Smooth muscle cell (in vitro differentiated cells): ENCODE measurements around the gene RTN4. TPM values are rescaled to one million over a fixed set of nuclear protein-coding genes. Genes with fewer than 3 reads are reported as not detected.

Source experiments
- DNase-seq: peaks from one replicate; lab custom pipeline; 2025; ENCODE audit not compliant: unreplicated experiment; lab: John Stamatoyannopoulos, UW
- H2AFZ ChIP-seq: fragments of 200-600 bp; sonication (generic); 2 replicates; pipeline ENCODE4 v1.6.0; 2016; ENCODE audit warnings: antibody characterized with exemption, low read depth, mild to moderate bottlenecking
- H3F3A ChIP-seq: fragments of 200-600 bp; sonication (generic); 2 replicates; pipeline ENCODE4 v1.6.0; 2017; ENCODE audit warnings: antibody characterized with exemption, low read depth
- H3K27ac ChIP-seq: fragments of 200-600 bp; sonication (generic); 2 replicates; pipeline ENCODE4 v1.5.1; 2016; ENCODE audit warnings: low read depth, mild to moderate bottlenecking
- H3K27me3 ChIP-seq: fragments of 200-600 bp; sonication (generic); 2 replicates; pipeline ENCODE4 v1.6.1; 2016; ENCODE audit warnings: low read depth, mild to moderate bottlenecking
- H3K36me3 ChIP-seq: fragments of 200-600 bp; sonication (generic); 2 replicates; pipeline ENCODE4 v1.5.1; 2016; ENCODE audit warnings: low read depth
- H3K4me1 ChIP-seq: fragments of 200-600 bp; sonication (generic); 2 replicates; pipeline ENCODE4 v1.5.1; 2016; ENCODE audit warnings: low read depth
- H3K4me2 ChIP-seq: fragments of 200-600 bp; sonication (generic); 2 replicates; pipeline ENCODE4 v1.6.0; 2016; ENCODE audit warnings: mild to moderate bottlenecking
- H3K4me3 ChIP-seq: fragments of 200-600 bp; sonication (generic); 2 replicates; pipeline ENCODE4 v1.5.1; 2016; ENCODE audit warnings: mild to moderate bottlenecking
- H3K79me2 ChIP-seq: fragments of 200-600 bp; sonication (generic); 2 replicates; pipeline ENCODE4 v1.6.0; 2016; ENCODE audit warnings: low read depth, mild to moderate bottlenecking
- H3K9ac ChIP-seq: fragments of 200-600 bp; sonication (generic); 2 replicates; pipeline ENCODE4 v1.6.0; 2016; ENCODE audit warnings: low read depth
- H3K9me3 ChIP-seq: fragments of 200-600 bp; sonication (generic); replicated peaks from 2 replicates; pipeline ENCODE4 v1.5.1; 2016; ENCODE audit warnings: low read depth
- H4K20me1 ChIP-seq: fragments of 200-600 bp; sonication (generic); 2 replicates; pipeline ENCODE4 v1.6.0; 2016; ENCODE audit warnings: low read depth
- WGBS: methylation state at CpG from one replicate; pipeline ENCODE4 v1.1.7; 2016; ENCODE audit warnings: low lambda C conversion rate; 5-methylcytosine and 5-hydroxymethylcytosine counted together
- polyA plus RNA-seq: library from polyadenylated mRNA; unstranded; fragments of >200 nt; fragmentation: Nextera tagmentation; extraction: Ambion mirVana; gene quantifications from 2 replicates; pipeline ENCODE4 v1.2.1, GENCODE V29; 2016
- total RNA-seq: library from RNA; depleted of rRNA; stranded (reverse); fragments of >200 nt; gene quantifications from 2 replicates; pipeline ENCODE4 v1.2.3, GENCODE V29; 2014
- TF ChIP-seq, protein P1 (sequence below): fragments of 200-600 bp; sonication (generic); IDR thresholded peaks from 2 replicates; pipeline ENCODE4 v1.5.1; 2017; ENCODE audit warnings: borderline replicate concordance, mild to moderate bottlenecking, antibody characterized with exemption; ENCODE audit not compliant: insufficient read depth, poor library complexity, severe bottlenecking

RTN4 gene
- total and polyA plus RNA-seq, 2 experiments from 2014 or later = 295 to 335 TPM

DNA sequence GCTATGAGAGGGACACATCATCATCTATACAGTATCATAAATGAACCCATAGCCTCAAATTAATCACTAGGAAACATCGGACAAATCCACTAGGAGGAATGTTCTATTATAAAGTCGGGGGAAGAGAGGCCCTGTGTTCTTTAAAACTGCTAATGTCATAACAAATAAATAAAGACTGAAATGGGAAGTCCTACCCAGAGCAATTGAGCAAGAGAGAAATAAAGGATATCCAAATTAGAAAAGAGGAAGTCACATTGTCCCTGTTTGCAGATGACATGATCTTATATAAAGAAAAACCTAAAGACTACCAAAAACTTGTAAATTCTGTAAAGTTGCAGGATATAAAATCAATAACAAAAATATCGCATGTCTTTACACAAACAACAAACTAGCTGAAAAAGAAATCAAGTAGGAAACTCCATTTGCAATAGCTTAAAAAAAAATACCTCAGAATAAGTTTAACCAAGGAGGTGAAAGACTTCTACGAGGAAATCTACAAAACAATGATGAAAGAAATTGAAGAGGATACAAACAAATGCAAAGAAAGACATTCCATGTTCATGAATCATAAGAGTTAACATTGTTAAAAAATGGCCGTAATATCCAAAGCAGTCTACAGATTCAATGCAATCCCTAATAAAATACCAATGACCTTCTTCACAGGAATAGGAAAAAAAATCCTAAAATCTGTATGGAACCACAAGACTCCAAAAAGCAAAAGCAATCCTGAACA is 30.6 kb downstream of the RTN4 start:
- Histone ChIP-seq H3K27ac (peak overlapping the region; percentile 76), H3K4me3 (no peak overlapping the region), H3K9me3 (no peaks in the 10 kb centered on the region), H4K20me1 (peaks cover 100% of the 10 kb centered on the region), H3K79me2 (peaks cover 100% of the 10 kb centered on the region), H3K36me3 (no peaks in the 10 kb centered on the region), H3K27me3 (no peaks in the 10 kb centered on the region), H3K4me2 (peak overlapping the region; percentile 2), H3F3A (peaks cover 36% of the 10 kb centered on the region), H3K9ac (no peak overlapping the region), H3K4me1 (peaks cover 6% of the 10 kb centered on the region), H2AFZ (no peak overlapping the region)
- DNase-seq = no peak
- 58% methylated on average over 5 of the region's 5 CpGs for WGBS
- TF ChIP-seq, protein P1, sequence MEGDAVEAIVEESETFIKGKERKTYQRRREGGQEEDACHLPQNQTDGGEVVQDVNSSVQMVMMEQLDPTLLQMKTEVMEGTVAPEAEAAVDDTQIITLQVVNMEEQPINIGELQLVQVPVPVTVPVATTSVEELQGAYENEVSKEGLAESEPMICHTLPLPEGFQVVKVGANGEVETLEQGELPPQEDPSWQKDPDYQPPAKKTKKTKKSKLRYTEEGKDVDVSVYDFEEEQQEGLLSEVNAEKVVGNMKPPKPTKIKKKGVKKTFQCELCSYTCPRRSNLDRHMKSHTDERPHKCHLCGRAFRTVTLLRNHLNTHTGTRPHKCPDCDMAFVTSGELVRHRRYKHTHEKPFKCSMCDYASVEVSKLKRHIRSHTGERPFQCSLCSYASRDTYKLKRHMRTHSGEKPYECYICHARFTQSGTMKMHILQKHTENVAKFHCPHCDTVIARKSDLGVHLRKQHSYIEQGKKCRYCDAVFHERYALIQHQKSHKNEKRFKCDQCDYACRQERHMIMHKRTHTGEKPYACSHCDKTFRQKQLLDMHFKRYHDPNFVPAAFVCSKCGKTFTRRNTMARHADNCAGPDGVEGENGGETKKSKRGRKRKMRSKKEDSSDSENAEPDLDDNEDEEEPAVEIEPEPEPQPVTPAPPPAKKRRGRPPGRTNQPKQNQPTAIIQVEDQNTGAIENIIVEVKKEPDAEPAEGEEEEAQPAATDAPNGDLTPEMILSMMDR = no peak

DNA sequence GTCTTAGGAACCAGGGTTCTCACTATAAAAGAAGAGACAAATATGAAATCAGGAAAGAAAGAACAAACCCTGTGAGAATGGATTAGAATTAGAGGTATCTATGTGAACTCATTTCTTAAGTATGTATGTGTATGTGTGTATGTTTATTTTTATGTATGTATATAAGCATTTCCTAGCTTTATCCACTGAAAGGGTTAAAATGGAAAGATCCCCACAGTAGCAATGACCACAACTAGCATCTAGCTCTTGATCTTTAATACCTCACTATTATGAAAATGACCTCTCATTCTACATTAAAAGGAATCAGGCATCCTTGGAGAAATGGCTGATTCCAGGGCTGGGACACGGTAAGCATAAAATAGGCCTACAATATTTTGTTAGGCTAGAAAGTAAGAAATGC is 31.6 kb downstream of the RTN4 start:
- DNase-seq = no peak
- TF ChIP-seq, protein P1 = no peak
- Histone ChIP-seq H3K27me3 (no peaks in the 10 kb centered on the region), H3K27ac (peak overlapping the region; percentile 76), H3K9ac (no peak overlapping the region), H3K9me3 (no peaks in the 10 kb centered on the region), H3K4me3 (no peak overlapping the region), H3K79me2 (peaks cover 100% of the 10 kb centered on the region), H3K4me2 (no peak overlapping the region), H3K36me3 (no peaks in the 10 kb centered on the region), H3F3A (peaks cover 25% of the 10 kb centered on the region), H4K20me1 (peaks cover 100% of the 10 kb centered on the region), H3K4me1 (peaks cover 12% of the 10 kb centered on the region), H2AFZ (no peak overlapping the region)
- WGBS = 94% methylated on average over 1 of the region's 1 CpG

DNA sequence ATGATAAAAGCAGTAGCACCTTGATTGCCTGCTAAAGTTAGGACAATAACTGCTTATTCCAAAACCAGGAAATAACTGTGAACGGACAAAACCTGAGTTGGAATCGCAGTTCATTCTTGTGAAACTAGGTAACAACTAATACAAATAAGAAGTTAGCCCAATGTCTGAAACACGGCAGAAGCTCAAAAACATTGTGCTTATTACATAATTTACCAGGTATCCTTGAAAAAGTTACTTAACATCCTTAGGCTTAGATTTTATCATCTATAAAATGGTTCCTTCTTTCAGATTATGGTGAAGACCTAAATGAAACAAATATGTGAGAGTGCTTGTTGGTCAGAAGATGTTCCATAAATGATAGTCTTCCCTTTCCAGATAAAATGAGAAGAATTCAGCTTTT is 32.4 kb downstream of the RTN4 start:
- WGBS = 96% methylated on average over 3 of the region's 3 CpGs
- H3K9ac ChIP-seq = no peak overlapping the region
- no peaks in the 10 kb centered on the region for H3K36me3 ChIP-seq
- H3F3A ChIP-seq = peaks cover 19% of the 10 kb centered on the region
- H3K27ac ChIP-seq = peak overlapping the region; percentile 76
- no peak overlapping the region for H3K4me3 ChIP-seq
- no peak overlapping the region for H2AFZ ChIP-seq
- no peak overlapping the region for H3K4me2 ChIP-seq
- H4K20me1 ChIP-seq = peaks cover 100% of the 10 kb centered on the region
- no peaks in the 10 kb centered on the region for H3K9me3 ChIP-seq
- no peak for DNase-seq
- H3K4me1 ChIP-seq = peaks cover 20% of the 10 kb centered on the region
- no peaks in the 10 kb centered on the region for H3K27me3 ChIP-seq
- H3K79me2 ChIP-seq = peaks cover 100% of the 10 kb centered on the region
- TF ChIP-seq, protein P1 = no peak

DNA sequence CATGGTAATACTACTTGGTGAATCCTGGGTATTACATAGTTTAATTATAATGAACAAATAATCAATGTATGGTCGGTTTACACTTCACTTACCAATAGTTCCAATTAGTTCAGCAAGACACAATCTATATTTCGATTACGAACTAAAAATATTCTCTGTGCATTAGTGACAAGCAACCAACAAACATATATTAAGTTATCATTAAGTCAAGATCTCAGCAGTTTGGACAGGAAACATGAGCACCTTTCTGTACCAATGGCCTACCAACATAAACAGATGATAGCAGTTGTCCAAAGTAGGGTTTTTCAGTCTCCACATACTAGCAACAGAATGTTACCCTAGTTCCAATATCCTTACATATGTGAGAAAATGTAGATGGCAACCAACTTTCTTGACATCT is 32.8 kb downstream of the RTN4 start:
- Histone ChIP-seq H3K4me3 (no peak overlapping the region), H3K9ac (no peak overlapping the region), H3K36me3 (no peaks in the 10 kb centered on the region), H2AFZ (no peak overlapping the region), H3K27ac (peak overlapping the region; percentile 76), H4K20me1 (peaks cover 100% of the 10 kb centered on the region), H3K9me3 (no peaks in the 10 kb centered on the region), H3F3A (peaks cover 19% of the 10 kb centered on the region), H3K4me2 (no peak overlapping the region), H3K79me2 (peaks cover 100% of the 10 kb centered on the region), H3K27me3 (no peaks in the 10 kb centered on the region), H3K4me1 (peaks cover 24% of the 10 kb centered on the region)
- DNase-seq = no peak
- 99% methylated on average over 3 of the region's 3 CpGs for WGBS
- TF ChIP-seq, protein P1 = no peak
